GM12878 (cell line): ENCODE results near the gene ADAMTS17. TPM values are rescaled to one million over a fixed set of nuclear protein-coding genes. Genes with fewer than 3 reads are reported as not detected.

ENCODE experiments used
- ATAC-seq: fragments of 200-7000 bp; cut with Tn5 transposase; 3 replicates; pipeline ENCODE4 v1.9.1; 2020; ENCODE audit warnings: mild to moderate bottlenecking, moderate library complexity
- BruUV-seq: library from RNA; stranded (reverse); fragments of 400-500 nt; replicated peaks from 2 replicates; lab custom pipeline; 2021; lab: Mats Ljungman, UMichigan
- CTCF ChIA-PET: fragments of 300-600 bp; sonication (Branson Sonifier 250); formaldehyde crosslinking; extraction: SDS; loops from one replicate; lab custom pipeline; 2021; ENCODE audit warnings: inconsistent platforms; lab: Yijun Ruan, JAX
- POLR2A ChIA-PET: fragments of 350-600 bp; formaldehyde crosslinking; extraction: SDS; loops from one replicate; lab custom pipeline; 2021; ENCODE audit warnings: inconsistent platforms; lab: Charles Lee
- RAD21 ChIA-PET: fragments of 300-600 bp; sonication (Branson Sonifier 250); formaldehyde crosslinking; loops from one replicate; lab custom pipeline; 2023; ENCODE audit warnings: antibody characterized with exemption; ENCODE audit not compliant: unreplicated experiment; lab: Charles Lee
- SMC1A ChIA-PET: fragments of 300-600 bp; sonication (Branson Sonifier 250); formaldehyde crosslinking; loops from one replicate; lab custom pipeline; 2023; ENCODE audit not compliant: unreplicated experiment, uncharacterized antibody; lab: Charles Lee
- DNase-seq: peaks from one replicate; pipeline ENCODE4 v3.0.0-alpha.2; 2011; ENCODE audit warnings: low read depth, low spot score
- FAIRE-seq: peaks from 3 replicates; lab custom pipeline; 2011; peaks lifted over from hg19 to GRCh38; lab: Jason Lieb, UNC
- H2AFZ ChIP-seq: 2 replicates; pipeline ENCODE4 v1.6.0; 2011; ENCODE audit warnings: low read depth, low read length, control low read depth; ENCODE audit not compliant: control insufficient read depth
- H3K27ac ChIP-seq: 2 replicates; pipeline ENCODE4 v1.5.1; 2011; ENCODE audit warnings: control low read depth; ENCODE audit not compliant: control insufficient read depth, insufficient read depth
- H3K27me3 ChIP-seq, 2 experiments: replicated peaks in 1 of 2; 2 replicates each; pipeline versions ENCODE4 v1.6.0 to v1.6.1; 2011; ENCODE audit warnings: low read length in 1 of 2; ENCODE audit not compliant: control insufficient read depth in 2 of 2, insufficient read depth in 2 of 2
- H3K36me3 ChIP-seq, 2 experiments: 2 replicates each; pipeline ENCODE4 v1.5.1; 2011; ENCODE audit warnings: low read length in 1 of 2; ENCODE audit not compliant: control insufficient read depth in 2 of 2, insufficient read depth in 2 of 2
- H3K4me1 ChIP-seq: 2 replicates; pipeline ENCODE4 v1.6.1; 2011; ENCODE audit warnings: mild to moderate bottlenecking, low read length, moderate library complexity, mixed read lengths; ENCODE audit not compliant: control insufficient read depth, insufficient read depth
- H3K4me2 ChIP-seq: 2 replicates; pipeline ENCODE4 v1.6.0; 2011; ENCODE audit warnings: control low read depth; ENCODE audit not compliant: control insufficient read depth, insufficient read depth
- H3K4me3 ChIP-seq: fragments of 200-600 bp; sonication (generic); 2 replicates; pipeline ENCODE4 v1.5.1; 2016
- H3K79me2 ChIP-seq: 2 replicates; pipeline ENCODE4 v1.6.0; 2011; ENCODE audit warnings: low read length; ENCODE audit not compliant: control insufficient read depth, insufficient read depth
- H3K9ac ChIP-seq: 2 replicates; pipeline ENCODE4 v1.8.0; 2011; ENCODE audit warnings: low read length, control low read depth, mixed read lengths; ENCODE audit not compliant: control insufficient read depth, insufficient read depth
- H3K9me3 ChIP-seq: replicated peaks from 3 replicates; pipeline ENCODE4 v1.5.1; 2011; ENCODE audit warnings: mild to moderate bottlenecking, low read length; ENCODE audit not compliant: control insufficient read depth, insufficient read depth
- H4K20me1 ChIP-seq: 2 replicates; pipeline ENCODE4 v1.6.0; 2011; ENCODE audit not compliant: control insufficient read depth, insufficient read depth
- CHD1 ChIP-seq: IDR thresholded peaks from 2 replicates; pipeline ENCODE4 v1.6.1; 2012; ENCODE audit warnings: low read depth, low read length, improper control_type of control experiment
- MEF2A ChIP-seq: IDR thresholded peaks from 2 replicates; pipeline ENCODE4 v1.6.1; 2011; ENCODE audit warnings: low read depth, mild to moderate bottlenecking, low read length, moderate library complexity; ENCODE audit not compliant: insufficient read depth
- NFYB ChIP-seq: IDR thresholded peaks from 2 replicates; pipeline ENCODE4 v1.6.1; 2011; ENCODE audit warnings: low read depth, mild to moderate bottlenecking, low read length, improper control_type of control experiment, moderate library complexity; ENCODE audit not compliant: insufficient read depth
- SMAD1 ChIP-seq: fragments of 450-650 bp; IDR thresholded peaks from 2 replicates; pipeline ENCODE4 v1.6.1; 2018; ENCODE audit warnings: mild to moderate bottlenecking, low read depth; ENCODE audit not compliant: partially characterized antibody
- WGBS: methylation state at CpG from one replicate; pipeline ENCODE4 v1.1.6; 2016; ENCODE audit warnings: low lambda C conversion rate; ENCODE audit not compliant: insufficient replicate concordance, insufficient coverage; ENCODE audit errors: missing lambda C conversion rate; 5-methylcytosine and 5-hydroxymethylcytosine counted together
- in situ Hi-C: fragments of 300-500 bp; cut with MboI; formaldehyde crosslinking; loops from 9 replicates; pipeline ENCODE4 v1.14.3; 2018; ENCODE audit warnings: mixed read lengths
- intact Hi-C: fragments of 100-400 bp; cut with micrococcal nuclease; formaldehyde crosslinking; loops from one replicate; pipeline ENCODE4 v1.14.2; 2022; ENCODE audit not compliant: unreplicated experiment
- polyA plus RNA-seq, 11 experiments: library from polyadenylated mRNA; depleted of rRNA in 4 of 11; unstranded in 6 of 11; stranded (reverse) in 5 of 11; fragments of >200 nt; fragmentation: Nextera tagmentation in 4 of 11; fragmentation: Illumina TruSeq in 1 of 11; extraction: Ambion mirVana in 4 of 11; extraction: Trizol in 1 of 11; gene quantifications; 1 replicate in 1 of 11; 2 replicates in 10 of 11; pipeline versions ENCODE4 v1.2.1 to v1.2.3, GENCODE V29; 2011 to 2016; ENCODE audit warnings: inconsistent platforms in 2 of 11, missing spikeins in 2 of 11, low read depth in 1 of 11
- total RNA-seq, 4 experiments: library from RNA; depleted of rRNA in 3 of 4; stranded (reverse); fragments of >200 nt in 3 of 4; fragmentation: Illumina TruSeq in 1 of 4; extraction: Trizol in 1 of 4; gene quantifications; 2 replicates each; pipeline versions ENCODE4 v1.2.1 to v1.2.3, GENCODE V29; 2013 to 2021
- TF ChIP-seq, protein P1 (sequence below): IDR thresholded peaks from 2 replicates; pipeline ENCODE4 v1.6.1; 2012; ENCODE audit warnings: mild to moderate bottlenecking, low read depth, low read length
- TF ChIP-seq, protein P2 (sequence below): fragments of 450-650 bp; IDR thresholded peaks from 2 replicates; pipeline ENCODE4 v1.6.1; 2018; ENCODE audit warnings: borderline replicate concordance, mild to moderate bottlenecking; ENCODE audit not compliant: partially characterized antibody
- TF ChIP-seq, protein P3 (sequence below): fragments of 450-650 bp; IDR thresholded peaks from 2 replicates; pipeline ENCODE4 v1.6.1; 2017; ENCODE audit warnings: borderline replicate concordance
- TF ChIP-seq, protein P4 (sequence below): IDR thresholded peaks from 2 replicates; pipeline ENCODE4 v1.6.1; 2012; ENCODE audit warnings: low read depth, low read length, improper control_type of control experiment
- TF ChIP-seq, protein P5 (sequence below): fragments of 450-650 bp; conservative IDR thresholded peaks from 2 replicates; pipeline ENCODE4 v1.6.1; 2017; ENCODE audit warnings: mild to moderate bottlenecking, moderate library complexity

Gene ADAMTS17
- total and polyA plus RNA-seq, 10 of the 15 experiments (the other 5 are each of a cell fraction or from before 2014, with no cell fraction given): 0.04 to 0.50 (median 0.10) TPM; not detected in 4

DNA sequence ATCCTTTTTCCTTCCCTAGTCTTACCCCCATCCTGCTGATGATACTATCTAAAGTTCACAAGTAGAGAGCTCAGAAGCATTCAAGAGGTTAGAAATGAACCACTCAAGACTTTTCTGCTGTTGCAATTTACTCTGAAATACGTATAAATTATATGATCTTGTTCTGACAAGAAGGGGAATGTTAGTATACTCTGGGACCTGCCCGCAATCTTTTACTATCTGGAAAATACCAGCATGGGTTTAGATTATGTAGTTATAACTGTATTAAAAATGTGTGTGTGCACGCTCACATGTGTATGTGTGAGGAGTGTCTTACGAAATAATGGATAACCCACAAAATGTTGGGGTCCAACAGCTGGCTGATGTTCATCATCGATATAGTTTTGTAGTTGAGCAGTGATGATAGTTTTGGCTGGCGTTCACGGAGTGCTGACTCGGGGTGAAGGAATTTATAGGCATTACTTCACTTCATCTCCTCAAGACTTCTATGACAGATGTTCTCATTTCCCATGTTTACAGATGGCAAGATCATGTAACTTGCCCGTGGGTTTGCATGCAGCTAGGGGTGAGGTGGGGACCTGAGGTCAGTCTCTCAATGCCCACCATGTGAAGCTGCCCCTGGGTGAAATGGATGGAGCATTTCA lies 311.1 kb downstream of the ADAMTS17 start (continued):
- TF ChIP-seq, protein P1, sequence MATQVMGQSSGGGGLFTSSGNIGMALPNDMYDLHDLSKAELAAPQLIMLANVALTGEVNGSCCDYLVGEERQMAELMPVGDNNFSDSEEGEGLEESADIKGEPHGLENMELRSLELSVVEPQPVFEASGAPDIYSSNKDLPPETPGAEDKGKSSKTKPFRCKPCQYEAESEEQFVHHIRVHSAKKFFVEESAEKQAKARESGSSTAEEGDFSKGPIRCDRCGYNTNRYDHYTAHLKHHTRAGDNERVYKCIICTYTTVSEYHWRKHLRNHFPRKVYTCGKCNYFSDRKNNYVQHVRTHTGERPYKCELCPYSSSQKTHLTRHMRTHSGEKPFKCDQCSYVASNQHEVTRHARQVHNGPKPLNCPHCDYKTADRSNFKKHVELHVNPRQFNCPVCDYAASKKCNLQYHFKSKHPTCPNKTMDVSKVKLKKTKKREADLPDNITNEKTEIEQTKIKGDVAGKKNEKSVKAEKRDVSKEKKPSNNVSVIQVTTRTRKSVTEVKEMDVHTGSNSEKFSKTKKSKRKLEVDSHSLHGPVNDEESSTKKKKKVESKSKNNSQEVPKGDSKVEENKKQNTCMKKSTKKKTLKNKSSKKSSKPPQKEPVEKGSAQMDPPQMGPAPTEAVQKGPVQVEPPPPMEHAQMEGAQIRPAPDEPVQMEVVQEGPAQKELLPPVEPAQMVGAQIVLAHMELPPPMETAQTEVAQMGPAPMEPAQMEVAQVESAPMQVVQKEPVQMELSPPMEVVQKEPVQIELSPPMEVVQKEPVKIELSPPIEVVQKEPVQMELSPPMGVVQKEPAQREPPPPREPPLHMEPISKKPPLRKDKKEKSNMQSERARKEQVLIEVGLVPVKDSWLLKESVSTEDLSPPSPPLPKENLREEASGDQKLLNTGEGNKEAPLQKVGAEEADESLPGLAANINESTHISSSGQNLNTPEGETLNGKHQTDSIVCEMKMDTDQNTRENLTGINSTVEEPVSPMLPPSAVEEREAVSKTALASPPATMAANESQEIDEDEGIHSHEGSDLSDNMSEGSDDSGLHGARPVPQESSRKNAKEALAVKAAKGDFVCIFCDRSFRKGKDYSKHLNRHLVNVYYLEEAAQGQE: no peak
- TF ChIP-seq, all 136 proteins: peak for 0

DNA sequence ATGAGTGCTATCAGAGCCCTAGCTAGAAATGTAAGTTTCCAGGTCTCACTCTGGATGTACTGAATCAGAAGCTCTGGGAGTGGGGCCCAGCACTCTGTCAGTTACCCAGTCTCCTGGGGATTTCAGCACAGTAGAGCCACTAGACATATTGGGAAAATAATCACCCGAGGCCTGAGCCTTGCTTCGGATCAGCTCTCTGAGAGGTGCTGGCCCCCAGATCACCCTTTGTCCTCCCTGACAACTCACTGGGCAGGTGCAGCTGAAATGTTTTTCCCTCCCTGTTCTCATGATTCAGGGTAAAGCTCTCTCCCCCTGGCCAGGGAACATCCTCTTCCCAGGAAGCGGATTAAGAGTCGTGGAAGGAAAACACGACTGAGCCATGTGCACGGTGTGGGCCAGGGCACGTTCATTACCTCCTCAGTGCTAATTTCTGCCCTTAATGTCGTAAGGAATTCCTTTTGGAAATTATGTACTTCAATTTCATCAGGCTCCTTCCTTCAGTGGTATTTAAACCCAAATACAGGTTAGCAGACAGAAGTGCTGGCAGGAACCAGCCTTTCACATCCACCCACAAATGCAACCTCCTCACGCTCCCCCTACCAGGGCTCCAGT lies 311.8 kb downstream of the ADAMTS17 start:
- no peak for ATAC-seq
- in situ Hi-C loops (no loop called here), intact Hi-C loops (no loop called here)
- no peak for FAIRE-seq
- H3K27ac ChIP-seq: no peak overlapping the region
- no peak for DNase-seq
- ChIA-PET CTCF (no interaction called here), RAD21 (no interaction called here), POLR2A (no interaction called here), SMC1A (no interaction called here)
- H3K27me3 ChIP-seq: no peaks in the 10 kb centered on the region
- H3K79me2 ChIP-seq: no peaks in the 10 kb centered on the region
- H3K4me2 ChIP-seq: no peak overlapping the region
- BruUV-seq: no TSS peak
- H3K4me1 ChIP-seq: no peaks in the 10 kb centered on the region
- H2AFZ ChIP-seq: no peak overlapping the region
- H3K36me3 ChIP-seq: no peaks in the 10 kb centered on the region
- H3K4me3 ChIP-seq: no peak overlapping the region
- H4K20me1 ChIP-seq: no peaks in the 10 kb centered on the region
- 19% methylated on average over 9 of the region's 9 CpGs for WGBS
- peaks cover 4% of the 10 kb centered on the region; the same call in 2 of the 3 replicates for H3K9me3 ChIP-seq
- no peak overlapping the region for H3K9ac ChIP-seq
- TF ChIP-seq, protein P2, sequence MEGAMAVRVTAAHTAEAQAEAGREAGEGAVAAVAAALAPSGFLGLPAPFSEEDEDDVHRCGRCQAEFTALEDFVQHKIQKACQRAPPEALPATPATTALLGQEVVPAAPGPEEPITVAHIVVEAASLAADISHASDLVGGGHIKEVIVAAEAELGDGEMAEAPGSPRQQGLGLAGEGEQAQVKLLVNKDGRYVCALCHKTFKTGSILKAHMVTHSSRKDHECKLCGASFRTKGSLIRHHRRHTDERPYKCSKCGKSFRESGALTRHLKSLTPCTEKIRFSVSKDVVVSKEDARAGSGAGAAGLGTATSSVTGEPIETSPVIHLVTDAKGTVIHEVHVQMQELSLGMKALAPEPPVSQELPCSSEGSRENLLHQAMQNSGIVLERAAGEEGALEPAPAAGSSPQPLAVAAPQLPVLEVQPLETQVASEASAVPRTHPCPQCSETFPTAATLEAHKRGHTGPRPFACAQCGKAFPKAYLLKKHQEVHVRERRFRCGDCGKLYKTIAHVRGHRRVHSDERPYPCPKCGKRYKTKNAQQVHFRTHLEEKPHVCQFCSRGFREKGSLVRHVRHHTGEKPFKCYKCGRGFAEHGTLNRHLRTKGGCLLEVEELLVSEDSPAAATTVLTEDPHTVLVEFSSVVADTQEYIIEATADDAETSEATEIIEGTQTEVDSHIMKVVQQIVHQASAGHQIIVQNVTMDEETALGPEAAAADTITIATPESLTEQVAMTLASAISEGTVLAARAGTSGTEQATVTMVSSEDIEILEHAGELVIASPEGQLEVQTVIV: no peak
- TF ChIP-seq, protein P3, sequence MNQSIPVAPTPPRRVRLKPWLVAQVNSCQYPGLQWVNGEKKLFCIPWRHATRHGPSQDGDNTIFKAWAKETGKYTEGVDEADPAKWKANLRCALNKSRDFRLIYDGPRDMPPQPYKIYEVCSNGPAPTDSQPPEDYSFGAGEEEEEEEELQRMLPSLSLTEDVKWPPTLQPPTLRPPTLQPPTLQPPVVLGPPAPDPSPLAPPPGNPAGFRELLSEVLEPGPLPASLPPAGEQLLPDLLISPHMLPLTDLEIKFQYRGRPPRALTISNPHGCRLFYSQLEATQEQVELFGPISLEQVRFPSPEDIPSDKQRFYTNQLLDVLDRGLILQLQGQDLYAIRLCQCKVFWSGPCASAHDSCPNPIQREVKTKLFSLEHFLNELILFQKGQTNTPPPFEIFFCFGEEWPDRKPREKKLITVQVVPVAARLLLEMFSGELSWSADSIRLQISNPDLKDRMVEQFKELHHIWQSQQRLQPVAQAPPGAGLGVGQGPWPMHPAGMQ: no peak
- TF ChIP-seq, protein P4, sequence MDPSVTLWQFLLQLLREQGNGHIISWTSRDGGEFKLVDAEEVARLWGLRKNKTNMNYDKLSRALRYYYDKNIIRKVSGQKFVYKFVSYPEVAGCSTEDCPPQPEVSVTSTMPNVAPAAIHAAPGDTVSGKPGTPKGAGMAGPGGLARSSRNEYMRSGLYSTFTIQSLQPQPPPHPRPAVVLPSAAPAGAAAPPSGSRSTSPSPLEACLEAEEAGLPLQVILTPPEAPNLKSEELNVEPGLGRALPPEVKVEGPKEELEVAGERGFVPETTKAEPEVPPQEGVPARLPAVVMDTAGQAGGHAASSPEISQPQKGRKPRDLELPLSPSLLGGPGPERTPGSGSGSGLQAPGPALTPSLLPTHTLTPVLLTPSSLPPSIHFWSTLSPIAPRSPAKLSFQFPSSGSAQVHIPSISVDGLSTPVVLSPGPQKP: no peak
- TF ChIP-seq CHD1 (no peak), MEF2A (no peak), NFYB (no peak), SMAD1 (no peak)
- TF ChIP-seq, protein P5, sequence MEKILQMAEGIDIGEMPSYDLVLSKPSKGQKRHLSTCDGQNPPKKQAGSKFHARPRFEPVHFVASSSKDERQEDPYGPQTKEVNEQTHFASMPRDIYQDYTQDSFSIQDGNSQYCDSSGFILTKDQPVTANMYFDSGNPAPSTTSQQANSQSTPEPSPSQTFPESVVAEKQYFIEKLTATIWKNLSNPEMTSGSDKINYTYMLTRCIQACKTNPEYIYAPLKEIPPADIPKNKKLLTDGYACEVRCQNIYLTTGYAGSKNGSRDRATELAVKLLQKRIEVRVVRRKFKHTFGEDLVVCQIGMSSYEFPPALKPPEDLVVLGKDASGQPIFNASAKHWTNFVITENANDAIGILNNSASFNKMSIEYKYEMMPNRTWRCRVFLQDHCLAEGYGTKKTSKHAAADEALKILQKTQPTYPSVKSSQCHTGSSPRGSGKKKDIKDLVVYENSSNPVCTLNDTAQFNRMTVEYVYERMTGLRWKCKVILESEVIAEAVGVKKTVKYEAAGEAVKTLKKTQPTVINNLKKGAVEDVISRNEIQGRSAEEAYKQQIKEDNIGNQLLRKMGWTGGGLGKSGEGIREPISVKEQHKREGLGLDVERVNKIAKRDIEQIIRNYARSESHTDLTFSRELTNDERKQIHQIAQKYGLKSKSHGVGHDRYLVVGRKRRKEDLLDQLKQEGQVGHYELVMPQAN: no peak
